H9 (cell line): ENCODE data around the gene PLB1. TPM values are rescaled to one million over a fixed set of nuclear protein-coding genes. Genes with fewer than 3 reads are reported as not detected.

Experiments
- DNase-seq: peaks from one replicate; pipeline ENCODE4 v3.0.0-alpha.2; 2017
- H2AFZ ChIP-seq: one replicate; pipeline ENCODE4 v1.6.1; 2013; ENCODE audit warnings: mild to moderate bottlenecking, low read length, control low read depth, moderate library complexity
- H2AK5ac ChIP-seq: 2 replicates; pipeline ENCODE4 v1.6.1; 2013; ENCODE audit warnings: low read length, control low read depth, mixed read lengths; ENCODE audit not compliant: insufficient read length
- H2BK120ac ChIP-seq: one replicate; pipeline ENCODE4 v1.6.1; 2013; ENCODE audit warnings: low read depth, mild to moderate bottlenecking, low read length, control low read depth, inconsistent platforms; ENCODE audit not compliant: poor library complexity, severe bottlenecking
- H2BK12ac ChIP-seq: 2 replicates; pipeline ENCODE4 v1.6.1; 2013; ENCODE audit warnings: low read length, control low read depth, mixed read lengths, low read depth; ENCODE audit not compliant: insufficient read length
- H2BK15ac ChIP-seq: 2 replicates; pipeline ENCODE4 v1.6.1; 2013; ENCODE audit warnings: low read depth, low read length, control low read depth
- H2BK20ac ChIP-seq: one replicate; pipeline ENCODE4 v1.6.1; 2013; ENCODE audit warnings: low read depth, mild to moderate bottlenecking, low read length, control low read depth, inconsistent platforms; ENCODE audit not compliant: poor library complexity, severe bottlenecking
- H2BK5ac ChIP-seq: 2 replicates; pipeline ENCODE4 v1.6.1; 2013; ENCODE audit warnings: low read length, control low read depth, mixed read lengths; ENCODE audit not compliant: insufficient read length
- H3K14ac ChIP-seq: 2 replicates; pipeline ENCODE4 v1.6.1; 2013; ENCODE audit warnings: low read length, control low read depth; ENCODE audit not compliant: insufficient read depth
- H3K18ac ChIP-seq: 2 replicates; pipeline ENCODE4 v1.6.1; 2013; ENCODE audit warnings: low read depth, mild to moderate bottlenecking, mixed read lengths, low read length, control low read depth; ENCODE audit not compliant: insufficient read length
- H3K23ac ChIP-seq: 2 replicates; pipeline ENCODE4 v1.6.1; 2013; ENCODE audit warnings: low read length, control low read depth, mixed read lengths, low read depth; ENCODE audit not compliant: insufficient read length
- H3K23me2 ChIP-seq: 2 replicates; pipeline ENCODE4 v1.6.1; 2013; ENCODE audit warnings: low read depth, mild to moderate bottlenecking, mixed read lengths, low read length, control low read depth; ENCODE audit not compliant: insufficient read length, poor library complexity, severe bottlenecking
- H3K27ac ChIP-seq: 2 replicates; pipeline ENCODE4 v1.5.1; 2013; ENCODE audit warnings: low read length, control low read depth, mixed read lengths, low read depth; ENCODE audit not compliant: insufficient read length
- H3K27me3 ChIP-seq: 2 replicates; pipeline ENCODE4 v1.6.1; 2013; ENCODE audit warnings: low read length, control low read depth, inconsistent platforms; ENCODE audit not compliant: insufficient read depth
- H3K4ac ChIP-seq: 2 replicates; pipeline ENCODE4 v1.6.1; 2013; ENCODE audit warnings: low read depth, mild to moderate bottlenecking, control low read depth, inconsistent platforms, low read length, moderate library complexity
- H3K4me1 ChIP-seq: 2 replicates; pipeline ENCODE4 v1.6.1; 2013; ENCODE audit warnings: low read length, control low read depth, inconsistent platforms; ENCODE audit not compliant: insufficient read depth
- H3K4me2 ChIP-seq: 2 replicates; pipeline ENCODE4 v1.6.1; 2013; ENCODE audit warnings: low read length, control low read depth, mixed read lengths; ENCODE audit not compliant: insufficient read length, insufficient read depth
- H3K56ac ChIP-seq: 2 replicates; pipeline ENCODE4 v1.6.1; 2013; ENCODE audit warnings: low read depth, mild to moderate bottlenecking, mixed read lengths, low read length, control low read depth; ENCODE audit not compliant: insufficient read length
- H3K79me1 ChIP-seq: 2 replicates; pipeline ENCODE4 v1.6.1; 2013; ENCODE audit warnings: low read depth, mild to moderate bottlenecking, moderate library complexity, low read length, control low read depth, inconsistent platforms; ENCODE audit not compliant: insufficient read depth, poor library complexity, severe bottlenecking
- H3K79me2 ChIP-seq: 2 replicates; pipeline ENCODE4 v1.6.1; 2013; ENCODE audit warnings: low read length, control low read depth, inconsistent platforms; ENCODE audit not compliant: insufficient read depth
- H3K9ac ChIP-seq: 2 replicates; pipeline ENCODE4 v1.6.1; 2013; ENCODE audit warnings: low read length, control low read depth, mixed read lengths; ENCODE audit not compliant: insufficient read length; ENCODE audit errors: extremely low read depth
- H3K9me3 ChIP-seq: one replicate; pipeline ENCODE4 v1.6.1; 2013; ENCODE audit warnings: low read depth, low read length, inconsistent platforms; ENCODE audit not compliant: control insufficient read depth
- H3T11ph ChIP-seq: one replicate; pipeline ENCODE4 v1.6.1; 2013; ENCODE audit warnings: mild to moderate bottlenecking, low read length, control low read depth, inconsistent platforms
- H4K20me1 ChIP-seq: one replicate; pipeline ENCODE4 v1.6.1; 2013; ENCODE audit not compliant: control insufficient read depth, insufficient read length, insufficient read depth
- H4K5ac ChIP-seq: 2 replicates; pipeline ENCODE4 v1.6.1; 2013; ENCODE audit warnings: low read depth, mild to moderate bottlenecking, mixed read lengths, low read length, control low read depth; ENCODE audit not compliant: insufficient read length
- H4K8ac ChIP-seq: replicated peaks from 2 replicates; pipeline ENCODE4 v1.6.1; 2013; ENCODE audit warnings: low read length, control low read depth, mixed read lengths, low read depth; ENCODE audit not compliant: insufficient read length
- H4K91ac ChIP-seq: 2 replicates; pipeline ENCODE4 v1.6.1; 2013; ENCODE audit warnings: low read depth, mild to moderate bottlenecking, moderate library complexity, mixed read lengths, low read length, control low read depth; ENCODE audit not compliant: insufficient read length
- H3K27ac Mint-ChIP-seq, 3 experiments: 2 replicates in 2 of 3; 3 replicates in 1 of 3; pipeline ENCODE4 v1.8.0; 2020 to 2021; ENCODE audit warnings: mixed read lengths in 3 of 3, mild to moderate bottlenecking in 1 of 3, moderate library complexity in 1 of 3
- H3K27me3 Mint-ChIP-seq: 2 replicates; pipeline ENCODE4 v1.8.0; 2021; ENCODE audit warnings: low read depth, mild to moderate bottlenecking, moderate library complexity, mixed read lengths
- H3K36me3 Mint-ChIP-seq, 3 experiments: 2 replicates in 2 of 3; 3 replicates in 1 of 3; pipeline ENCODE4 v1.8.0; 2020 to 2021; ENCODE audit warnings: low read depth in 3 of 3, mixed read lengths in 3 of 3; ENCODE audit not compliant: insufficient read depth in 1 of 3
- H3K4me1 Mint-ChIP-seq, 2 experiments: 2 replicates each; pipeline ENCODE4 v1.8.0; 2020; ENCODE audit warnings: mixed read lengths in 2 of 2
- H3K4me3 Mint-ChIP-seq, 2 experiments: 2 replicates in 1 of 2; 3 replicates in 1 of 2; pipeline ENCODE4 v1.8.0; 2020 to 2021; ENCODE audit warnings: mild to moderate bottlenecking in 2 of 2, mixed read lengths in 2 of 2, moderate library complexity in 1 of 2
- H3K9me3 Mint-ChIP-seq, 2 experiments: 2 replicates in 1 of 2; 3 replicates in 1 of 2; pipeline ENCODE4 v1.8.0; 2020; ENCODE audit warnings: mild to moderate bottlenecking in 2 of 2, mixed read lengths in 2 of 2, moderate library complexity in 1 of 2
- CTCF ChIP-seq: fragments of 200-600 bp; sonication (generic); conservative IDR thresholded peaks from 3 replicates; pipeline ENCODE4 v1.8.0; 2021; ENCODE audit warnings: antibody characterized with exemption, mild to moderate bottlenecking
- WGBS: extraction: QIAGEN DNeasy Blood & Tissue Kit; methylation state at CpG from one replicate; pipeline ENCODE4 v1.1.7; 2013; ENCODE audit warnings: missing lambda C conversion rate, low lambda C conversion rate, mixed read lengths; ENCODE audit not compliant: insufficient read length; ENCODE audit errors: extremely low coverage; 5-methylcytosine and 5-hydroxymethylcytosine counted together
- total RNA-seq: library from RNA; stranded (reverse); gene quantifications from 2 replicates; pipeline ENCODE4 v1.2.1, GENCODE V29; 2021

Gene PLB1
- total RNA-seq, 1 experiment from 2014 or later = not detected

- no peak overlapping the region for H3K56ac ChIP-seq
- H4K8ac ChIP-seq = no peak overlapping the region
- H3K79me2 ChIP-seq = no peaks in the 10 kb centered on the region
- H3K4me3 Mint-ChIP-seq = no peak overlapping the region; a peak in 1 of 5 replicates
- H3K9me3 ChIP-seq = no peaks in the 10 kb centered on the region
- H4K5ac ChIP-seq = no peak overlapping the region
- no peak overlapping the region for H3K27ac Mint-ChIP-seq
- no peak overlapping the region for H2BK15ac ChIP-seq
- H2BK12ac ChIP-seq = no peak overlapping the region
- no peak overlapping the region for H2BK5ac ChIP-seq
- H3K4me1 ChIP-seq = no peaks in the 10 kb centered on the region
- no peak overlapping the region for H2BK120ac ChIP-seq
- no peak overlapping the region for H3K27ac ChIP-seq
- H3K27me3 ChIP-seq = no peaks in the 10 kb centered on the region
- no peaks in the 10 kb centered on the region for H3K23me2 ChIP-seq
- DNase-seq = no peak
- no CpG with 5 or more reads among the region's 4 CpGs for WGBS
- H2AK5ac ChIP-seq = no peak overlapping the region
- no peak overlapping the region for H3K9ac ChIP-seq
- peaks cover 4% of the 10 kb centered on the region for H4K20me1 ChIP-seq
- H3K36me3 Mint-ChIP-seq = no peaks in the 10 kb centered on the region
- H3K18ac ChIP-seq = no peak overlapping the region
- H4K91ac ChIP-seq = no peak overlapping the region
- no peak overlapping the region for H3K23ac ChIP-seq
- peaks cover 3% of the 10 kb centered on the region; the same call in 1 of the 2 replicates for H3K27me3 Mint-ChIP-seq
- H3K14ac ChIP-seq = no peak overlapping the region
- no peaks in the 10 kb centered on the region; a peak in 2 of 5 replicates for H3K9me3 Mint-ChIP-seq
- no peak for TF ChIP-seq CTCF
- no peaks in the 10 kb centered on the region for H3K79me1 ChIP-seq
- no peak overlapping the region for H2AFZ ChIP-seq
- H3K4me1 Mint-ChIP-seq = peaks cover 7% of the 10 kb centered on the region in 2 experiments; a peak in 3 of 4 replicates
- no peak overlapping the region for H3K4me2 ChIP-seq
- no peak overlapping the region for H2BK20ac ChIP-seq
- H3T11ph ChIP-seq = no peak overlapping the region
- H3K4ac ChIP-seq = no peak overlapping the region
These were observed 8.6 kb upstream of the PLB1 start for GRCh38 chr2:28487258-28487657.
